Measurements from ENCODE around the gene CMBL.
"Not testable (repeated sequence)": the region's sequence is repeated elsewhere in the genome, so short reads cannot be mapped to it uniquely, and the experiment has no call there.

CMBL gene

GRCh38 chr5:10262121-10262774, 45.5 kb downstream of the CMBL start:
- peak in 15 of 56 donors; percentile 2 to 41 (median 14) for DNase-seq

GRCh38 chr5:10261065-10261464, 46.6 kb downstream of the CMBL start:
- DNase-seq, result no peak

DNA sequence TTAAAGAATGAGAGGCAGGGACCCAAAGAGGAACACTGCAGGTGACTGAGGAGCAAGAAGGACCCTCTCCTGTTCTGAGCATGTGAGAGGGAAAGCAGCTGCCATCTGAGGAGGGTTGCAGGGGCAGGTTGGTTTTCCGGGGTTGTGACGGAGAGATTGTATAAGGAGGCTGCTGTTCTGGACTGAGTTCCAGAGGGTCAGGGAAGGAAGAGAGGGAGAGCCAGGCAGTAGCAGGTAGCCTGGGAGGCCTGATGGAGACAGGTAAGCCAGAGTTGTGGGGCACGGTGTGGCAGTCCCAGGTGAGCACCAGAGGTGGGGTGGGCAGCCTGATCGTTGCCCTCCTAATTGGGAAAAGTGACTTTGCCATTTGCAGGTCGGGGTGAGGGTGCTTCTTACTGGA, 47.8 kb downstream of the CMBL start:
- no peak for DNase-seq

DNA sequence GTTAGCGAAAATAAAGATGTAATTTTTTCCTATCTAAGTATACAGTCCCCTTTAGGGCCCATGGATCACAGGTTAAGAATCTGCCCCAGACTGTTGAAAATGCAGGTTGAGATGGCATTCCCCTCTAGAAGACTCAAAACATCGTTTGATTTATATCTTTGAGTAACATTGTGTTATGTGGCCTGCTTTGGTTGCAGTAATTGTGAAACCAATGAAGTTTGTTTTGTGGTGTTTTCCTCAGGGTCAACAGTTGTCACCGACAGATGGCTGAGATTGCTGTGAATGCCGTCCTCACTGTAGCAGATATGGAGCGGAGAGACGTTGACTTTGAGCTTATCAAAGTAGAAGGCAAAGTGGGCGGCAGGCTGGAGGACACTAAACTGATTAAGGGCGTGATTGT, 49.8 kb downstream of the CMBL start:
- no peak for DNase-seq

GRCh38 chr5:10254686-10255085, 53.0 kb downstream of the CMBL start:
- DNase-seq, result no peak

- DNase-seq, result no peak
Measured at GRCh38 chr5:10253390-10253789, 54.3 kb downstream of the CMBL start.

GRCh38 chr5:10251405-10251804, 56.3 kb downstream of the CMBL start:
- no peak for DNase-seq

GRCh38 chr5:10250806-10251276, 56.9 kb downstream of the CMBL start:
- DNase-seq, result no peak

DNA sequence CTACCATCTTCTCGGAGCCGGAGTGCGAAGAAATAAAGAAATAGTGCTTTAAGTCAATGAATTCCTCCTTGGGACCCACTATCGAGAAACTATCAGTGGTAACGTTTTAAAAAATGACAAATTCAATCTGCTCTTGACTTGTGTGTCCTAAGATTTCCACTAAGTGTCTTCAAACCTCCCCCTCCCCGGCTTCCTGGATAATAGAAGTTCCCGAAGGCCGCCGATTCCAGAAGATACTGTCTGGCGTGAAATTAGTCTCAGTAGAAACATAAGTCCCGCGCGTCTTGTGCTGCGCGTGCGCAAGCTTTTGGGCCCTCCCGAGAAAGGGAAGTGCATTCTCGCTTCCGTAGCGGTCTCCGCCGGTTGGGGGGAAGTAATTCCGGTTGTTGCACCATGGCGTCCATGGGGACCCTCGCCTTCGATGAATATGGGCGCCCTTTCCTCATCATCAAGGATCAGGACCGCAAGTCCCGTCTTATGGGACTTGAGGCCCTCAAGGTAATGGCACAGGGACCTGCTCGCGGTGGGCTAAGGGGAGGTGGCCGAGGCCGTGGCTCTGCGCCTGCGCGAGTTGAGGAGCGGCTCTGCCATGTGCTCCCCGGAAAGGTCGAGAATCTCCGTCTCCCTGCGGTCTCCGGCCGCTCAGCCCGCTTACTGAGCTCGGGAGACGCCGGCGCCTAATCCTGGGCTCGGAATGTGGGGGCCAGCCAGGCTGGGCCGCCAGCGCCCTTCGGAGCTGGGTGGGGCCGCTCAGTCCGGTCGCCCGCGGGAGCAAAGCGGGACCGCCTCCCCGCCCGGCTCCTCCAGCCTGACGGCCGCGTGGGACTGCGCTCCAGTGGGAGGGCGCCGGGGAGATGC, 57.5 kb downstream of the CMBL start, which contains the start of gene CCT5:
TSS of gene CCT5 (plus strand) at position 333 of the 858 bp plus-strand sequence. CDS start at position 394, 61 bp downstream.
- peak in 55 of 56 donors; percentile 32 to 96 (median 87) for DNase-seq

- peak in 2 of 56 donors; percentile 7 to 12 for DNase-seq
Measured at GRCh38 chr5:10248378-10249260, 59.1 kb downstream of the CMBL start.

DNA sequence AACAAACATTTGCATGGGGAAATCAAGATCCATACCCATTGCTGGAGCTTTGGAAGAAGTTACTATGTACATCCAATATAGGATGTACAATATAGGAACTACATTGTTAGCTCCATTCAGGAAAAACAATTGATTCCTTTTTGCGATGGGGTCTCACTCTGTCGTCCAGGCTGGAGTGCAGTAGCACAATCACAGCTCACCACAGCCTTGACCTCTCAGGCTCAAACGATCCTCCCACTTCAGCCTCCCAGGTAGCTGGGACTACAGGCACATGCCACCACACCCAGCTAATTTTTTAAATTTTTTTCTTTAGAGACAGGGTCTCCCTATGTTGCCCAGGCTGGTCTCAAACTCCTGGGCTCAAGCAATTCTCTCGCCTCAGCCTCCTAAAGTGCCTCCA, 60.5 kb downstream of the CMBL start:
- DNase-seq, result not testable (repeated sequence)

- DNase-seq, result no peak
Measured at GRCh38 chr5:10246761-10247160, 60.9 kb downstream of the CMBL start.

- no peak for DNase-seq
Measured at GRCh38 chr5:10244342-10244944, 63.3 kb downstream of the CMBL start.

GRCh38 chr5:10243660-10244240, 64.0 kb downstream of the CMBL start:
- DNase-seq, result no peak

DNA sequence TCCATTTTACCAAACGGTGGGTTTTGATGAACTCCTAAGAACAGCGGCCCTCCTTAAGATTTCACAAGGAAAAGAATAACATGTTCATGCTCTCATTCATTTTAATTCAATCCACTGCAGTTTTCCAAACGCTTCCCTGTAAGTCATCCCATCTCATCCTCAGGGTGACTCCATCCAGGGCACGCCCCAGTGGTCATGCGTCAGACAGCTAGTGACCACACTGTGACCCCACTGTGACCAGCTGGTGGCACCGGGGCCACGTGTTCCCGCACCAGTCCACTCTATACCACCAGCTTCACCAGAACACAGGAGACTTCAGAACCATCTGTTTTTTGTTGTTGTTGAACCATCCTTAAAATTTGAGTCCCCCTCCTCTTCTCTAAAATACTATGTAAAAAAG, 72.4 kb downstream of the CMBL start:
- DNase-seq, result no peak

DNA sequence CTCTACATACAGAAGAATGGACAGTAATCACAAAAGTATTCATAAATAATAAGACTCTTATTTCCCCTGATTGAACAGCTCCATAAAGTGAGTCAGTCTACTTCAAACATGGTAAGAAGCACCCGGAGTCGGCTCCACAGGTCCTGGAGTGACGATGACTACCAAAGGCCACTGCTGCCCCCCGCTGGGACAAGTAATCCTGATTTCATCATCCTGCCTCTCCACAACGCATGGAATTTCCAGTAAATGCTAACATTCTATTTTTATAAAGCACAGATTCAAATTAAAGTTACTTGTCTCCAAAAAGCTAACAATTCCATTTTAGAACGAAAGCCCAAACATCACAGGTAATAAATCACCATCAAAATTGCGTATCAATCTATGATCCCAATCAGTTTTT, 74.2 kb downstream of the CMBL start:
- DNase-seq, result peak in 29 of 56 donors; percentile 4 to 73 (median 27)

DNA sequence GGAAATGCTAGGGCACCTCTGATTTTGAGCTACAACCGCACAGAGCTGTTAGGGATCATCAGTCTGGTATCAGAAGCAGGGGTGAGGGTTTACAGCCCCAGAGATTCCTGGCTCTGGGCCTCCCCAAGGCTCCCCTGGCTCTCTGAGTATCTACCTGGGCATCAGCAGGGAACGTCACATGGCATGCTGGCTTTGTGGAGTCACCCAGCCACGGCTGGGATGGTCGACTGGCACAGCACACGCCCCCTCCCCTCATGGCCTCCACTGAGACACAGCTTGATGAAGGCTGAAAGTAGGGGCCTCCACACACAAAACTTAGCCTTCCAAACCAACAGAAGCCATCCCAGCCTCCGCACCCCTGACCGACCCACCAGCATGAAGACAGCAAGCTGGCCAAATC, 74.7 kb downstream of the CMBL start:
- no peak for DNase-seq

- DNase-seq, result no peak
Measured at GRCh38 chr5:10232386-10232785, 75.3 kb downstream of the CMBL start.

DNA sequence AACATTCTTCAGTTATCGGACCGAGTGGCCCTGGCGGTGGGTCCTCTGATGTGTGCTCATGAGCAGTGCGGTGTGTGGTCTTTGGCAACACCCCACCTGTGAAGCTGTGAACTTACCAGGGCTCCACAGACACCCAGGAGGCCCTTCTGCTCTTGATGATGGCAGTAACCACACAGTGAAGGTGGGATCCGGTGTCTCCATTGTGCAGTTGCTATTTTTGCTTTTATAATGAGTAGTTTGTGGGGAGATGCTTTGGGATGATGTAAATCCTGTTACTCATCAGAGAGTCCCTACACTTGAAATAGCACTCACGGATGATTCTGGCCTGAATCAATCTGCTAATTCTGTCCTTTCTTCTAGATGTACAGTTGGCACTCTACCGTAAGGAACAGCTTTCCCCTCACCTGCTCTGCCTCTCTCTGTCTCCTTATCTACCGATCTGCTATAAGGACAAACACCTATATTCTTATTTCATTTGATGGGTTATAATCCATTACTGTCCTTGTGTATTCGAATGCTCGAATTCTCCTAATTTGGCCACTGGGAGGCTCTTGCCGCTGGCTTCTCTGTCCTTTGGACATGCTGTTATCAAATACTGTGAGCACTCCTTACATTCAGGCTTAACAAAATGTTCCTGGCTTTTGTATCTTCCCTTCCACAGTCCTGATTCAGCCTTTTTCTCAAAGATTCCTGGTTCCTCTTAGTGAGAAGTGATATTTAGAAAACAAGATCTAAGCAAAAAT, 78.2 kb downstream of the CMBL start:
- DNase-seq, result no peak

DNA sequence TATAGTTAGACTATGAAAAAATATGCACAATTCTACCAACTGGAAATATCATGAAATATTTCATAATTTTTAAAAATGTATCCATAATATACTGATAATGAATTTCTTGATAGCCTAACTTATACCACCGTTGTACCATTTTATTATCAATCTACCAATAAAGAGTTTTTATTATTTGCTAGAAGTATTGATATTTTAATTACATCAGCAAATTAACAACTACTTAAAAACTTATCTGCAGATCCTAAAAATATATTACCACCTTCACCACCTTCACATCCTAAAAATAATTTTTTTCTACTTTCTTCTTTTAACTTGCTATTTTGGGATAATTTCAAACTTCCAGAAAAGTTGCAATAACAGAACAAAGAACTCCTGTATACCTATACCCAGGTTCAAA, 79.4 kb downstream of the CMBL start:
- DNase-seq, result no peak
